Measurements from ENCODE around the gene ENDOD1. TPM values are rescaled to one million over a fixed set of nuclear protein-coding genes. Genes with fewer than 3 reads are reported as not detected.

ENDOD1 gene
- total RNA-seq, 2 experiments from 2014 or later = 3.8 to 4.4 TPM

DNA sequence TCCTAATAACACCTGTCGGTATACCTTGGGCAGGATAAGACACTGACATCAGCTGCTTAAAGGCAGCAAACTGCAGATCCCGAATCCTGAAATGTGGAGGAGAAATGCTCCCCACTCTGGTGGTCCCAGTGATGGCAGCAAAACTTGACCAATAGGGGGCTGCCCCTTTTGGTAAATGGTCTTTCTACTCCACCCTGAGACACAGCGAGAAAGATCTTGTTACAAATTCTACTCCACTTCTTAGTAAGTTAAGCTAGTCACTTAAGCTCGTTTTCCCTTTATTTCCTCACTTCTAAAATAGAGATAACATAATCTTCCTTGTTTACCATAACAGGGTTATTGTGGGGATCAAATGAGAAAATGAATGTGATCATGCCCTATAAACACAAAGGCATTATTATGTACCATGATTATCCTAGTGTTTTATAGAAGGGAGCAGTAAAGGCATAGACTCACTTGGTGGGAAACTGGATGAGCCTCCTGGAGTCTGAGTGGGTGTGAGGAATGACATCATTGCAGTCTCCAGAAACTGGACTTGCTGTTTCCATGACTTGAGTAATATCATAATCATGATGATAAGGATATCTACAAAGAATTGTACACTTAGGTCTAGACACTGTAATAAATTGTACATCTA is 50.9 kb downstream of the ENDOD1 start:
- intact Hi-C loops (cut with DNase I, micrococcal nuclease) = loop anchor here in 1 of 2 experiments (10.0 kb wide), 1 partner anchor 346 kb away; no protein-coding TSS in a partner anchor
- ChIA-PET POLR2A (interaction anchor here (0.9 kb wide), 1 partner anchor 10 kb away, joined by 3 read pairs; no protein-coding TSS in a partner anchor), CTCF (interaction anchor here (0.6 to 0.9 kb wide), 2 partner anchors 11 to 1254 kb away, joined by 3 read pairs; no protein-coding TSS in a partner anchor)
- no peak overlapping the region for H3K4me3 ChIP-seq (ENCODE audit: low read length)
- H3K4me3 Mint-ChIP-seq = no peak overlapping the region
- no peaks in the 10 kb centered on the region for H3K36me3 Mint-ChIP-seq (ENCODE audit: low read depth)
- H3K9me3 ChIP-seq (ENCODE audit: control insufficient read depth in 1 of 2, insufficient read depth in 1 of 2, low read length in 2 of 2) = no peaks in the 10 kb centered on the region
- H3K27me3 Mint-ChIP-seq = peaks cover 29% of the 10 kb centered on the region
- no peaks in the 10 kb centered on the region for H3K4me1 ChIP-seq (ENCODE audit: insufficient read depth, low read length)
- H3K27me3 ChIP-seq (ENCODE audit: control insufficient read depth in 1 of 2, insufficient read depth in 2 of 2, low read length in 2 of 2) = peaks cover 0 to 4% of the 10 kb centered on the region in 2 experiments
- no peak overlapping the region for H3K27ac ChIP-seq (ENCODE audit: low read depth in 1 of 2, low read length in 2 of 2)
- no peak overlapping the region for H3K27ac Mint-ChIP-seq
- DNase-seq (no peak), ATAC-seq (ENCODE audit: poor library complexity) (no peak)
- TF ChIP-seq, protein P1, sequence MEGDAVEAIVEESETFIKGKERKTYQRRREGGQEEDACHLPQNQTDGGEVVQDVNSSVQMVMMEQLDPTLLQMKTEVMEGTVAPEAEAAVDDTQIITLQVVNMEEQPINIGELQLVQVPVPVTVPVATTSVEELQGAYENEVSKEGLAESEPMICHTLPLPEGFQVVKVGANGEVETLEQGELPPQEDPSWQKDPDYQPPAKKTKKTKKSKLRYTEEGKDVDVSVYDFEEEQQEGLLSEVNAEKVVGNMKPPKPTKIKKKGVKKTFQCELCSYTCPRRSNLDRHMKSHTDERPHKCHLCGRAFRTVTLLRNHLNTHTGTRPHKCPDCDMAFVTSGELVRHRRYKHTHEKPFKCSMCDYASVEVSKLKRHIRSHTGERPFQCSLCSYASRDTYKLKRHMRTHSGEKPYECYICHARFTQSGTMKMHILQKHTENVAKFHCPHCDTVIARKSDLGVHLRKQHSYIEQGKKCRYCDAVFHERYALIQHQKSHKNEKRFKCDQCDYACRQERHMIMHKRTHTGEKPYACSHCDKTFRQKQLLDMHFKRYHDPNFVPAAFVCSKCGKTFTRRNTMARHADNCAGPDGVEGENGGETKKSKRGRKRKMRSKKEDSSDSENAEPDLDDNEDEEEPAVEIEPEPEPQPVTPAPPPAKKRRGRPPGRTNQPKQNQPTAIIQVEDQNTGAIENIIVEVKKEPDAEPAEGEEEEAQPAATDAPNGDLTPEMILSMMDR (IDR thresholded peaks at IDR 0.05) = no peak
- no peaks in the 10 kb centered on the region for H3K4me1 Mint-ChIP-seq (ENCODE audit: low read depth)
- H3K36me3 ChIP-seq (ENCODE audit: insufficient read depth, low read length) = no peaks in the 10 kb centered on the region
- H3K9me3 Mint-ChIP-seq = peaks cover 3% of the 10 kb centered on the region

DNA sequence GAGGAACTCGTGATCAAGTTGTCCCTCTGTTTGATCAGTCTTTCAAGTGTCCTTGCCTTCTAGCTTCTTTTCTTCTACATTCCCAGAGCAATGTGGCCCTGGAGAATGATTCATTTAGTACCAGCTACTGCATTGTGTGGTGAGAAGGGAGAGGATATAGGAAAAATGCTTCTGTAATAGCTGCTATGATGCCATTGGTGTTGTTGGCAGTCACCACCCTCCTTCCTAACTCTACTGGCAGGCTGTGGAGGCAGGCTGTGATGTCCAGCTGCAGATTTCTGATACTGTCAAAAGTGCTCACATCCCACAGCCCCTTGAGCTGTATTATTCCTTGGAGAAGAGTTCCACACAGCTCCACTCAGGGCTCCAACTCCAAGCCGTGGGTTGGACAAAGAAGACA is 52.8 kb downstream of the ENDOD1 start:
- intact Hi-C loops (cut with DNase I, micrococcal nuclease) = loop anchor here in 1 of 2 experiments (10.0 kb wide), 1 partner anchor 348 kb away; no protein-coding TSS in a partner anchor
- TF ChIP-seq, protein P1 (IDR thresholded peaks at IDR 0.05) = no peak
- Mint-ChIP-seq H3K36me3 (ENCODE audit: low read depth) (no peaks in the 10 kb centered on the region), H3K4me3 (no peak overlapping the region), H3K27ac (no peak overlapping the region), H3K4me1 (ENCODE audit: low read depth) (no peaks in the 10 kb centered on the region), H3K27me3 (peaks cover 37% of the 10 kb centered on the region), H3K9me3 (no peaks in the 10 kb centered on the region)
- no peaks in the 10 kb centered on the region for H3K36me3 ChIP-seq (ENCODE audit: insufficient read depth, low read length)
- H3K4me1 ChIP-seq (ENCODE audit: insufficient read depth, low read length) = no peaks in the 10 kb centered on the region
- DNase-seq (no peak), ATAC-seq (ENCODE audit: poor library complexity) (no peak)
- no peaks in the 10 kb centered on the region for H3K9me3 ChIP-seq (ENCODE audit: control insufficient read depth in 1 of 2, insufficient read depth in 1 of 2, low read length in 2 of 2)
- no peak overlapping the region for H3K4me3 ChIP-seq (ENCODE audit: low read length)
- peaks cover 0 to 10% of the 10 kb centered on the region in 2 experiments for H3K27me3 ChIP-seq (ENCODE audit: control insufficient read depth in 1 of 2, insufficient read depth in 2 of 2, low read length in 2 of 2)
- H3K27ac ChIP-seq (ENCODE audit: low read depth in 1 of 2, low read length in 2 of 2) = no peak overlapping the region
- POLR2A ChIA-PET = interaction anchor here (1.5 kb wide), 1 partner anchor 9 kb away, joined by 3 read pairs; no protein-coding TSS in a partner anchor
- CTCF ChIA-PET = no interaction called here

DNA sequence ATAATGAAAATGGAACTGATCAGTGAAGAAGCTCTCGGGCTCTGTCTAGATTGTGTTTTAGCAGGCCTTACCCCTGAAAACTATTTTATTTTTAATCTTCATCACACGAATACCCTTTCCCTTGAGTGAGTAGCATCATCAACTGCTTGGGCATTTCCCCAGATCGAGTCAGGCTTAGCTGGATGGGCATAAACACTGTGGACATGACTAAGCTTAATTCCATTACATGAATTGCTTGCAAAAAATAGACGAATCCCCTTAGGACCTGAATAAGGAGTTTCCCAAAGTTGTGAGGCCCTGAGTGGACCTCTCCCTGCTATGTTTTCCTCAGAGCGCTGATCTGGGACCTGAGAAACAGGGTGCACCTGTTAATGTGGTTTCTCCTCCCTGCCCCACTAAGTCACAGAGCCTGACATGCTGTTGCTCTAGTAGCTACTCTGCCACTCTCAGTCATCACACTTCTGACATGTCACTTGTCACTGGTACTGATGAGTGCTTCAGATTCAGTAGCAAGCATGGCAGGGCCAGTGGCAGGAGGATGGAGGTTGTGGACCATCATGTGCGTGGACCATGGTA is 53.5 kb downstream of the ENDOD1 start:
- TF ChIP-seq, protein P1 (IDR thresholded peaks at IDR 0.05) = no peak
- no peaks in the 10 kb centered on the region for H3K4me1 Mint-ChIP-seq (ENCODE audit: low read depth)
- Histone ChIP-seq H3K27ac (ENCODE audit: low read depth in 1 of 2, low read length in 2 of 2) (no peak overlapping the region), H3K4me1 (ENCODE audit: insufficient read depth, low read length) (no peaks in the 10 kb centered on the region), H3K4me3 (ENCODE audit: low read length) (no peak overlapping the region), H3K36me3 (ENCODE audit: insufficient read depth, low read length) (no peaks in the 10 kb centered on the region), H3K9me3 (ENCODE audit: control insufficient read depth in 1 of 2, insufficient read depth in 1 of 2, low read length in 2 of 2) (no peaks in the 10 kb centered on the region), H3K27me3 (ENCODE audit: control insufficient read depth in 1 of 2, insufficient read depth in 2 of 2, low read length in 2 of 2) (peaks cover 0 to 10% of the 10 kb centered on the region in 2 experiments)
- no peaks in the 10 kb centered on the region for H3K36me3 Mint-ChIP-seq (ENCODE audit: low read depth)
- ChIA-PET POLR2A (interaction anchor here (1.5 kb wide), 1 partner anchor 9 kb away, joined by 3 read pairs; no protein-coding TSS in a partner anchor), CTCF (no interaction called here)
- ATAC-seq (ENCODE audit: poor library complexity) (no peak), DNase-seq (no peak)
- H3K27ac Mint-ChIP-seq = no peak overlapping the region
- H3K27me3 Mint-ChIP-seq = peaks cover 37% of the 10 kb centered on the region
- no peak overlapping the region for H3K4me3 Mint-ChIP-seq
- intact Hi-C loops (cut with DNase I, micrococcal nuclease) = loop anchor here in 1 of 2 experiments (10.0 kb wide), 1 partner anchor 348 kb away; no protein-coding TSS in a partner anchor
- no peaks in the 10 kb centered on the region for H3K9me3 Mint-ChIP-seq
